ENCODE data around the gene SARM1. TPM values are rescaled to one million over a fixed set of nuclear protein-coding genes. Genes with fewer than 3 reads are reported as not detected.

SARM1 gene
- total RNA-seq, 1 experiment from 2014 or later, result 5.1 TPM

- Histone ChIP-seq H3K4me2 (ENCODE audit: insufficient read depth, insufficient read length, low read length) (no peak overlapping the region), H4K5ac (ENCODE audit: insufficient read length, low read depth, low read length) (no peak overlapping the region), H3K18ac (ENCODE audit: insufficient read length, low read depth, low read length) (no peak overlapping the region), H3K4me1 (ENCODE audit: insufficient read depth, low read length) (peaks cover 4% of the 10 kb centered on the region; the same call in 1 of the 2 replicates), H3K14ac (ENCODE audit: insufficient read depth, low read length) (no peak overlapping the region), H2BK20ac (ENCODE audit: low read depth, low read length, poor library complexity, severe bottlenecking) (no peak overlapping the region), H3K56ac (ENCODE audit: insufficient read length, low read depth, low read length) (no peak overlapping the region), H4K8ac (replicated peaks; ENCODE audit: insufficient read length, low read depth, low read length) (no peak overlapping the region), H2BK120ac (ENCODE audit: low read depth, low read length, poor library complexity, severe bottlenecking) (no peak overlapping the region), H2AFZ (ENCODE audit: low read length) (no peak overlapping the region), H3T11ph (ENCODE audit: low read length) (no peak overlapping the region), H3K23ac (ENCODE audit: insufficient read length, low read depth, low read length) (no peak overlapping the region), H3K23me2 (ENCODE audit: insufficient read length, low read depth, low read length, poor library complexity, severe bottlenecking) (peaks cover 9% of the 10 kb centered on the region), H4K20me1 (ENCODE audit: control insufficient read depth, insufficient read depth, insufficient read length) (no peaks in the 10 kb centered on the region), H2BK12ac (ENCODE audit: insufficient read length, low read depth, low read length) (no peak overlapping the region), H2BK5ac (ENCODE audit: insufficient read length, low read length) (no peak overlapping the region), H3K9me3 (ENCODE audit: control insufficient read depth, low read depth, low read length) (no peaks in the 10 kb centered on the region), H4K91ac (ENCODE audit: insufficient read length, low read depth, low read length) (no peak overlapping the region), H3K4ac (ENCODE audit: low read depth, low read length) (no peak overlapping the region), H2BK15ac (ENCODE audit: low read depth, low read length) (no peak overlapping the region), H3K27me3 (ENCODE audit: insufficient read depth, low read length) (no peaks in the 10 kb centered on the region), H3K9ac (ENCODE audit: extremely low read depth, insufficient read length, low read length) (no peak overlapping the region), H2AK5ac (ENCODE audit: insufficient read length, low read length) (no peak overlapping the region), H3K79me2 (ENCODE audit: insufficient read depth, low read length) (no peaks in the 10 kb centered on the region; the same call in 1 of the 2 replicates), H3K79me1 (ENCODE audit: insufficient read depth, low read depth, low read length, poor library complexity, severe bottlenecking) (no peaks in the 10 kb centered on the region), H3K27ac (ENCODE audit: insufficient read length, low read depth, low read length) (no peak overlapping the region)
- no peak for DNase-seq
- WGBS (ENCODE audit: extremely low coverage, insufficient read length, low lambda C conversion rate), result no CpG with 5 or more reads among the region's 6 CpGs
- Mint-ChIP-seq H3K4me3 (no peak overlapping the region), H3K36me3 (ENCODE audit: insufficient read depth in 1 of 3, low read depth in 3 of 3) (peaks cover 7 to 46% (median 46%) of the 10 kb centered on the region in 3 experiments; a peak in 5 of 7 replicates), H3K4me1 (peaks cover 6 to 13% of the 10 kb centered on the region in 2 experiments), H3K9me3 (no peaks in the 10 kb centered on the region), H3K27ac (no peak overlapping the region), H3K27me3 (ENCODE audit: low read depth) (no peaks in the 10 kb centered on the region)
- TF ChIP-seq, protein P1, sequence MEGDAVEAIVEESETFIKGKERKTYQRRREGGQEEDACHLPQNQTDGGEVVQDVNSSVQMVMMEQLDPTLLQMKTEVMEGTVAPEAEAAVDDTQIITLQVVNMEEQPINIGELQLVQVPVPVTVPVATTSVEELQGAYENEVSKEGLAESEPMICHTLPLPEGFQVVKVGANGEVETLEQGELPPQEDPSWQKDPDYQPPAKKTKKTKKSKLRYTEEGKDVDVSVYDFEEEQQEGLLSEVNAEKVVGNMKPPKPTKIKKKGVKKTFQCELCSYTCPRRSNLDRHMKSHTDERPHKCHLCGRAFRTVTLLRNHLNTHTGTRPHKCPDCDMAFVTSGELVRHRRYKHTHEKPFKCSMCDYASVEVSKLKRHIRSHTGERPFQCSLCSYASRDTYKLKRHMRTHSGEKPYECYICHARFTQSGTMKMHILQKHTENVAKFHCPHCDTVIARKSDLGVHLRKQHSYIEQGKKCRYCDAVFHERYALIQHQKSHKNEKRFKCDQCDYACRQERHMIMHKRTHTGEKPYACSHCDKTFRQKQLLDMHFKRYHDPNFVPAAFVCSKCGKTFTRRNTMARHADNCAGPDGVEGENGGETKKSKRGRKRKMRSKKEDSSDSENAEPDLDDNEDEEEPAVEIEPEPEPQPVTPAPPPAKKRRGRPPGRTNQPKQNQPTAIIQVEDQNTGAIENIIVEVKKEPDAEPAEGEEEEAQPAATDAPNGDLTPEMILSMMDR (conservative IDR thresholded peaks at IDR 0.05), result no peak
Observed at GRCh38 chr17:28340374-28340773, 31.1 kb upstream of the SARM1 start.

All from H9 (cell line).